Fibroblast of lung (primary cell): Measurements from ENCODE around the gene GUCA1A. TPM values are rescaled to one million over a fixed set of nuclear protein-coding genes. Genes with fewer than 3 reads are reported as not detected.

Experiments used
- DNase-seq, 2 donors: peaks; one replicate each; pipeline versions ENCODE4 v3.0.0 to v3.0.0-alpha.2; 2010; ENCODE audit warnings: low read depth in 2 of 2
- H2AFZ ChIP-seq: 2 replicates; pipeline ENCODE4 v1.5.1; 2012; ENCODE audit warnings: low read length, control low read depth, inconsistent platforms
- H3K27ac ChIP-seq: 2 replicates; pipeline ENCODE4 v1.5.1; 2011; ENCODE audit warnings: low read length, control low read depth; ENCODE audit not compliant: insufficient read depth
- H3K27me3 ChIP-seq: 2 replicates; pipeline ENCODE4 v1.5.1; 2011; ENCODE audit warnings: mild to moderate bottlenecking, low read length; ENCODE audit not compliant: control insufficient read depth, insufficient read depth
- H3K36me3 ChIP-seq: 2 replicates; pipeline ENCODE4 v1.5.1; 2011; ENCODE audit warnings: low read length; ENCODE audit not compliant: control insufficient read depth, insufficient read depth
- H3K4me1 ChIP-seq: 2 replicates; pipeline ENCODE4 v1.5.1; 2011; ENCODE audit warnings: low read length; ENCODE audit not compliant: control insufficient read depth, insufficient read depth; ENCODE audit errors: extremely low read depth
- H3K4me2 ChIP-seq: 2 replicates; pipeline ENCODE4 v1.5.1; 2011; ENCODE audit warnings: low read length, control low read depth; ENCODE audit not compliant: insufficient read depth; ENCODE audit errors: extremely low read depth
- H3K4me3 ChIP-seq, 4 experiments: fragments of 200-600 bp in 1 of 4; sonication (generic) in 1 of 4; replicated peaks in 1 of 4; 2 replicates each; pipeline ENCODE4 v1.5.1; 2011 to 2016; ENCODE audit warnings: low read length in 4 of 4, low read depth in 3 of 4, mild to moderate bottlenecking in 3 of 4, control low read depth in 2 of 4, inconsistent platforms in 1 of 4, mixed read lengths in 1 of 4; ENCODE audit not compliant: insufficient read depth in 1 of 4; ENCODE audit errors: control extremely low read depth in 1 of 4
- H3K79me2 ChIP-seq: 2 replicates; pipeline ENCODE4 v1.5.1; 2012; ENCODE audit warnings: mild to moderate bottlenecking, low read length, inconsistent platforms; ENCODE audit not compliant: control insufficient read depth, insufficient read depth
- H3K9ac ChIP-seq: 2 replicates; pipeline ENCODE4 v1.5.1; 2011; ENCODE audit warnings: mild to moderate bottlenecking, low read length, control low read depth; ENCODE audit not compliant: insufficient read depth
- H3K9me3 ChIP-seq: 2 replicates; pipeline ENCODE4 v1.5.1; 2012; ENCODE audit warnings: low read depth, low read length; ENCODE audit not compliant: control insufficient read depth, insufficient read depth
- H4K20me1 ChIP-seq: 2 replicates; pipeline ENCODE4 v1.5.1; 2011; ENCODE audit warnings: low read length; ENCODE audit not compliant: control insufficient read depth, insufficient read depth; ENCODE audit errors: extremely low read depth
- CTCF ChIP-seq, 2 donors: IDR thresholded peaks in 1 of 2; conservative IDR thresholded peaks in 1 of 2; 1 replicate in 1 of 2; 2 replicates in 1 of 2; pipeline ENCODE4 v1.5.1; 2011 to 2012; ENCODE audit warnings: low read length in 2 of 2, control low read depth in 1 of 2, inconsistent platforms in 1 of 2, low read depth in 1 of 2, mild to moderate bottlenecking in 1 of 2
- EZH2 ChIP-seq: IDR thresholded peaks from 2 replicates; pipeline ENCODE4 v1.5.1; 2012; ENCODE audit warnings: low read length, control low read depth, mild to moderate bottlenecking; ENCODE audit errors: missing control alignments
- polyA plus RNA-seq, 2 donors: library from polyadenylated mRNA; depleted of rRNA in 1 of 2; stranded (reverse) in 1 of 2; unstranded in 1 of 2; fragments of >200 nt; gene quantifications; 2 replicates each; pipeline ENCODE4 v1.2.1, GENCODE V29; 2011 to 2012; ENCODE audit warnings: missing spikeins in 1 of 2
- total RNA-seq: library from RNA; depleted of rRNA; stranded (reverse); fragments of >200 nt; gene quantifications from 2 replicates; pipeline ENCODE4 v1.2.1, GENCODE V29; 2014

The GUCA1A gene
- total and polyA plus RNA-seq, 2 donors (not counting 1 experiment from before 2014, with no cell fraction given): 0.16 to 0.33 TPM

GRCh38 chr6:42142118-42142835 is 30.9 kb upstream of the GUCA1A start, which contains the start of gene C6orf132:
Gene C6orf132 (minus strand): TSS chr6:42142620. CDS start chr6:42142444, 176 bp downstream.
- H3K27ac ChIP-seq: peak within 1 kb of the TSS; percentile 88
- peak within 1 kb of the TSS; percentile 68 for H2AFZ ChIP-seq
- peak within 1 kb of the TSS; percentile 45 to 63 (median 54) for H3K4me3 ChIP-seq
- no peaks in the 10 kb centered on the region for H4K20me1 ChIP-seq
- H3K4me2 ChIP-seq: peak within 1 kb of the TSS; percentile 91
- H3K79me2 ChIP-seq: no peaks in the 10 kb centered on the region
- H3K36me3 ChIP-seq: no peaks in the 10 kb centered on the region
- TF ChIP-seq EZH2 (no peak), CTCF (conservative IDR thresholded peaks at IDR 0.05 in 1 of 2, IDR thresholded peaks at IDR 0.05 in 1 of 2; ENCODE audit: low read depth in 1 of 2, low read length in 2 of 2) (no peak)
- no peaks in the 10 kb centered on the region for H3K9me3 ChIP-seq
- peak; percentile 20 to 50 for DNase-seq
- H3K27me3 ChIP-seq: no peaks in the 10 kb centered on the region
- peak within 1 kb of the TSS; percentile 73 for H3K9ac ChIP-seq
- H3K4me1 ChIP-seq: peaks cover 13% of the 10 kb centered on the region

- H3K27ac ChIP-seq: no peak overlapping the region
- no peaks in the 10 kb centered on the region for H3K36me3 ChIP-seq
- no peaks in the 10 kb centered on the region for H4K20me1 ChIP-seq
- no peak overlapping the region for H3K4me2 ChIP-seq
- H3K9me3 ChIP-seq: no peaks in the 10 kb centered on the region
- H3K27me3 ChIP-seq: no peaks in the 10 kb centered on the region
- TF ChIP-seq CTCF (conservative IDR thresholded peaks at IDR 0.05 in 1 of 2, IDR thresholded peaks at IDR 0.05 in 1 of 2; ENCODE audit: low read depth in 1 of 2, low read length in 2 of 2) (no peak), EZH2 (no peak)
- no peak overlapping the region for H2AFZ ChIP-seq
- H3K9ac ChIP-seq: no peak overlapping the region
- H3K4me3 ChIP-seq: no peak overlapping the region
- no peaks in the 10 kb centered on the region for H3K79me2 ChIP-seq
- DNase-seq: peak in 1 of 2 donors; percentile 16
- peaks cover 5% of the 10 kb centered on the region for H3K4me1 ChIP-seq
Observed at GRCh38 chr6:42147138-42147562, 26.0 kb upstream of the GUCA1A start.

GRCh38 chr6:42148058-42148457 is 25.1 kb upstream of the GUCA1A start:
- no peaks in the 10 kb centered on the region for H3K9me3 ChIP-seq
- H2AFZ ChIP-seq: no peak overlapping the region
- H3K9ac ChIP-seq: no peak overlapping the region
- no peaks in the 10 kb centered on the region for H4K20me1 ChIP-seq
- no peak overlapping the region for H3K27ac ChIP-seq
- peak; percentile 16 to 51 for DNase-seq
- no peak overlapping the region for H3K4me3 ChIP-seq
- H3K4me2 ChIP-seq: no peak overlapping the region
- peaks cover 2% of the 10 kb centered on the region for H3K4me1 ChIP-seq
- TF ChIP-seq EZH2 (no peak), CTCF (conservative IDR thresholded peaks at IDR 0.05 in 1 of 2, IDR thresholded peaks at IDR 0.05 in 1 of 2; ENCODE audit: low read depth in 1 of 2, low read length in 2 of 2) (no peak)
- no peaks in the 10 kb centered on the region for H3K36me3 ChIP-seq
- H3K79me2 ChIP-seq: no peaks in the 10 kb centered on the region
- H3K27me3 ChIP-seq: no peaks in the 10 kb centered on the region
